HG03196 (cell line): ENCODE results near the gene DHX34.
"Not testable (repeated sequence)": the region's sequence is repeated elsewhere in the genome, so short reads cannot be mapped to it uniquely, and the experiment has no call there.

Experiments used
- ATAC-seq: cut with Tn5 transposase; IDR thresholded peaks from one replicate; pipeline ENCODE4 v1.9.1; 2021; ENCODE audit not compliant: unreplicated experiment

DHX34 gene

GRCh38 chr19:47330466-47330869 is 18.6 kb upstream of the DHX34 start:
- ATAC-seq, result no peak

DNA sequence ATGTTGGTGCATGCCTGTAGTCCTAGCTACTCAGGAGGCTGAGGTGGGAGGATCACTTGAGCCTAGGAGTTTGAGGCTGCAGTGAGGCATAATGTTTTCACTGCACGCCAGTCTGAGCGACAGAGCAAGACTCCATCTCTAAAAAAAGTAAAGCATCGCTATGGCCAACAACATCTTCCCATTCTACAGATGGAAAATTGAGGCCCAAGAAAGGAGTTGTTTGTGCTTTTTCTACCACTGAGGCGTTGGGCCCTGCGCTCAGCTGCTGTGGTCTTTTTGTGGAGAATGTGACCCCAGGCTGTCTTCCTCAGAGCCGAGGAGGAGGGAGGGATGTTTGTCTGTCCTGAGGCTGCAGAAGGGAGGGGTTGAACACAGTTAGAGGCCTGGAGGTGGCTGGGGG is 17.6 kb upstream of the DHX34 start:
- ATAC-seq, result no peak

- ATAC-seq, result no peak
Observed at GRCh38 chr19:47331931-47332547, 17.1 kb upstream of the DHX34 start, which contains the start of gene C5AR2. C5AR2 (plus strand) TSS chr19:47332175; CDS start chr19:47340800, 8,625 bp downstream.

- ATAC-seq, result not testable (repeated sequence)
Observed at GRCh38 chr19:47336765-47337718, 12.1 kb upstream of the DHX34 start.

GRCh38 chr19:47339196-47339880 is 9.8 kb upstream of the DHX34 start:
- ATAC-seq, result no peak

DNA sequence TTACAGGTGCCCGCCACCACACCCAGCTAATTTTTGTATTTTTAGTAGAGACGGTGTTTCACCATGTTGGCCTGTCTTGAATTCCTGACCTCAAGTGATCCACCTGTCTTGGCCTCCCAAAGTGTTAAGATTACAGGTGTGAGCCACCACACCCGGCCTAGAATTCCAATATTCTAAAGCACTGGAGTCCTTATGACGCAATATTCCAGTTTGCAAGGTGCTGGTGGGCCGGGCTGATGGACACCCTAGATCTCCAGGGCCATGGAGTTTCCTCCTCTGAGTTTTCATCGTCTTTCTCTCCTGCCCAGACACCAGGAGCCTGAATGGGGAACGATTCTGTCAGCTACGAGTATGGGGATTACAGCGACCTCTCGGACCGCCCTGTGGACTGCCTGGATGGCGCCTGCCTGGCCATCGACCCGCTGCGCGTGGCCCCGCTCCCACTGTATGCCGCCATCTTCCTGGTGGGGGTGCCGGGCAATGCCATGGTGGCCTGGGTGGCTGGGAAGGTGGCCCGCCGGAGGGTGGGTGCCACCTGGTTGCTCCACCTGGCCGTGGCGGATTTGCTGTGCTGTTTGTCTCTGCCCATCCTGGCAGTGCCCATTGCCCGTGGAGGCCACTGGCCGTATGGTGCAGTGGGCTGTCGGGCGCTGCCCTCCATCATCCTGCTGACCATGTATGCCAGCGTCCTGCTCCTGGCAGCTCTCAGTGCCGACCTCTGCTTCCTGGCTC is 8.5 kb upstream of the DHX34 start:
- no peak for ATAC-seq

DNA sequence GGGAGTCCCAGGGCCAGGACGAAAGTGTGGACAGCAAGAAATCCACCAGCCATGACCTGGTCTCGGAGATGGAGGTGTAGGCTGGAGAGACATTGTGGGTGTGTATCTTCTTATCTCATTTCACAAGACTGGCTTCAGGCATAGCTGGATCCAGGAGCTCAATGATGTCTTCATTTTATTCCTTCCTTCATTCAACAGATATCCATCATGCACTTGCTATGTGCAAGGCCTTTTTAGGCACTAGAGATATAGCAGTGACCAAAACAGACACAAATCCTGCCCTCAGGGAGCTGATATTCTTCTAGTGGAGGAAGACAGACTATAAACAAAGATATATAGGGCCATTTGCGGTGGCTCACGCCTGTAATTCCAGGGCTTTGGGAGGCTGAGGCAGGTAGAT is 7.4 kb upstream of the DHX34 start:
- ATAC-seq, result no peak

- no peak for ATAC-seq
Observed at GRCh38 chr19:47343194-47343802, 5.8 kb upstream of the DHX34 start.

GRCh38 chr19:47344425-47344824 is 4.7 kb upstream of the DHX34 start:
- ATAC-seq, result no peak

- ATAC-seq, result not testable (repeated sequence)
Observed at GRCh38 chr19:47346024-47346423, 3.1 kb upstream of the DHX34 start.

- ATAC-seq, result no peak
Observed at GRCh38 chr19:47350630-47351029, 1.5 kb downstream of the DHX34 start.

DNA sequence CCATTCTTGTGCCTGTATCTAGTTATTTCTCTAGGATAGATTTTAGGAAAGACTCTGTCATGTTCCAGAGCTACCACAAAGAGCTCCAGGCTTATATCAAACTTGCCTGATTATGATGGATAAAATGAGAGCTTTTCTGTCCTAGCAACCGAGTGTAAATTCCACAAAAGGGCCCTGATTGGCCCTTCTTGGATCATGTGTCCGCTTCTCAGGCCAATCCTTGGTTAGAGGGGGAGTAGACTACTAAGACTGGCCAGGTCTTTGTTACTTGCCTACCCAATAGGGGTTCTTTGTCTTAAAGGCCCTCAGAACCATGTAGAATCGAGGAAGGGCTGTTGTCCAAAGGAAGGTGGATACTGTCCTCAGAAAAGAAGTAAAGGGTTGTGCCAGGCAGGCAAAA is 2.4 kb downstream of the DHX34 start:
- no peak for ATAC-seq

GRCh38 chr19:47352095-47352494 is 3.0 kb downstream of the DHX34 start:
- ATAC-seq, result no peak

DNA sequence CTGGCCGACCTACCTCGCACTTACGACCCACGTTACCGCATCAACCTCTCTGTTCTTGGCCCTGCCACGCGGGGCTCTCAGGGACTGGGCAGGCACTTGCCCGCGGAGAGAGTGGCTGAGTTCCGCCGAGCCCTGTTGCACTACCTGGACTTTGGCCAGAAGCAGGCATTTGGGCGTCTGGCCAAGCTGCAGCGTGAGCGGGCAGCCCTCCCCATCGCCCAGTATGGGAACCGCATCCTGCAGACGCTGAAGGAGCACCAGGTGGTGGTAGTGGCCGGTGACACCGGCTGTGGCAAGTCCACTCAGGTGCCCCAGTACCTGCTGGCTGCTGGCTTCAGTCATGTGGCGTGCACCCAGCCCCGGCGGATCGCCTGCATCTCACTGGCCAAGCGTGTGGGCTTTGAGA is 4.2 kb downstream of the DHX34 start:
- ATAC-seq, result no peak

GRCh38 chr19:47356900-47357299 is 7.8 kb downstream of the DHX34 start:
- ATAC-seq, result no peak

DNA sequence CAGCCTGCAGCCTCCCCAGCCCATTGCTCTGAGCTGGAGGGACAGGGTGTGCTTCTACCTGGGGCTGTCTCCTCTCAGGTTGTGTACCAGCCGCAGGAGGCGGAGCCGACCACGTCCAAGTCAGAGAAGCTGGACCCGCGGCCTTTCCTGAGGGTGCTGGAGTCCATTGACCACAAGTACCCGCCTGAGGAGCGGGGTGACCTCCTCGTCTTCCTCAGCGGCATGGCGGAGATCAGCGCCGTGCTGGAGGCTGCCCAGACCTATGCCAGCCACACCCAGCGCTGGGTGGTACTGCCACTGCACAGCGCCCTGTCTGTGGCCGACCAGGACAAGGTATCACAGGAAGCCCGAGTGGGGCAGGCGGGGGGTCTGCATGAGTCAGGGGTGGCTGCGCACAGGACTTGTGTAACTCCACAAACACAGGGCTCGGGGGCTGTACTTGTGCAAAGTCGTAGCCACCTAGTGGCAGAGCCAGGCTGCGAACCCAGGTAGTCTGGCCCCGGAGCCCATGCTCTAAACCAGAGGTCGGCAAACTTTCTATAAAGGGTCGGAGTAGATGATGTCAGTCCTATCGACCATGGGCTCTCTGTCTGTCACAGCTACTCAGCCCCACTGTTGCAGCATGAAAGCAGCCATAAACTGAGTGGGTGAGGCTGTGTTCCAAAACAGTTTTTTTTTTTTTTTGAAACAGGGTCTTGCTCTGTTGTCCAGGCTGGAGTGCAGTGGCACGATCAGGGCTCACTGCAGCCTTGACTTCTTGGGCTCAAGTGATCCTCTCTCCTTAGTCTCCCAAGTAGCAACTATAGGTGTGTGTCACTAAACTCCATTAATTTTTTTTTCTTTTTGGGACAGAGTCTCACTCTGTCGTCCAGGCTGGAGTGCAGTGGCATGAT is 8.9 kb downstream of the DHX34 start:
- ATAC-seq, result no peak

- ATAC-seq, result no peak
Observed at GRCh38 chr19:47358936-47359335, 9.8 kb downstream of the DHX34 start.

DNA sequence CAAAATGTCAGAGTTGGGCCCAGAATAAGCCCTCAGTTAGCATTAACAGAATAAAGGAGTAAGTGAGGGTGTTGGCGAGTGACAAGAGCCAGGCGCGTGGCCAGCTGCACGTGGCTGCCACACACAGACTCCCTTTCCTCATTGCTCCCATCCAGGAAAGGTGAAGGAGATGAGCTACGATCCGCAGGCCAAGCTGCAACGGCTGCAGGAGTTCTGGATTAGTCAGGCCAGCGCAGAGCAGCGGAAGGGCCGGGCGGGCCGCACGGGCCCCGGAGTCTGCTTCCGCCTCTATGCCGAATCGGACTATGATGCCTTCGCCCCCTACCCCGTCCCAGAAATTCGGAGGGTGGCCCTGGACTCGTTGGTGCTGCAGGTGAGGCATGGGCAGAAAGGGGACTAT is 13.2 kb downstream of the DHX34 start:
- no peak for ATAC-seq

- no peak for ATAC-seq
Observed at GRCh38 chr19:47363758-47364531, 14.8 kb downstream of the DHX34 start.
